K562 (cell line): Measurements from ENCODE around the gene ZNF689. TPM values are rescaled to one million over a fixed set of nuclear protein-coding genes. Genes with fewer than 3 reads are reported as not detected.

ENCODE experiments used
- ATF3 ChIP-seq, 2 experiments: fragments of 450-650 bp in 1 of 2; sonication (generic) in 1 of 2; formaldehyde crosslinking in 1 of 2; IDR thresholded peaks in 1 of 2; conservative IDR thresholded peaks in 1 of 2; 2 replicates each; pipeline versions ENCODE4 v1.6.1 to v1.8.1; 2016 to 2023; ENCODE audit warnings: mild to moderate bottlenecking in 2 of 2, moderate library complexity in 2 of 2, inconsistent platforms in 1 of 2, missing genetic modification reagents in 1 of 2
- CBX8 ChIP-seq: fragments of 200-600 bp; sonication (generic); IDR thresholded peaks from 2 replicates; pipeline ENCODE4 v1.6.1; 2012; ENCODE audit warnings: borderline replicate concordance, mixed run types, low read depth, mild to moderate bottlenecking, moderate library complexity, mixed read lengths, low read length, control low read depth, inconsistent platforms; ENCODE audit not compliant: poor library complexity, severe bottlenecking; ENCODE audit errors: extremely low read depth
- DPF2 ChIP-seq: fragments of 450-650 bp; IDR thresholded peaks from 2 replicates; pipeline ENCODE4 v1.6.1; 2016
- NBN ChIP-seq: fragments of 450-650 bp; IDR thresholded peaks from 2 replicates; pipeline ENCODE4 v1.6.1; 2016; ENCODE audit warnings: low read depth, mild to moderate bottlenecking
- POLR2B ChIP-seq: fragments of 450-650 bp; IDR thresholded peaks from 2 replicates; pipeline ENCODE4 v1.6.1; 2018; ENCODE audit warnings: low read depth; ENCODE audit not compliant: partially characterized antibody
- POLR2H ChIP-seq: IDR thresholded peaks from 2 replicates; pipeline ENCODE4 v1.6.1; 2016; ENCODE audit warnings: missing genetic modification characterization, low read depth, mild to moderate bottlenecking, control low read depth, missing compliant biosample characterization, moderate library complexity
- RBM17 ChIP-seq: fragments of 200-400 bp; formaldehyde crosslinking; IDR thresholded peaks from 2 replicates; pipeline ENCODE4 v1.6.1; 2017; ENCODE audit warnings: low read depth, mild to moderate bottlenecking, low read length, borderline replicate concordance
- RBM25 ChIP-seq: fragments of 200-400 bp; formaldehyde crosslinking; IDR thresholded peaks from 2 replicates; pipeline ENCODE4 v1.6.1; 2018; ENCODE audit warnings: low read length, low read depth, moderate library complexity; ENCODE audit not compliant: severe bottlenecking
- SIX5 ChIP-seq, 2 experiments: IDR thresholded peaks; 2 replicates each; pipeline ENCODE4 v1.6.1; 2011; ENCODE audit warnings: low read length in 2 of 2, borderline replicate concordance in 1 of 2, low read depth in 1 of 2, mild to moderate bottlenecking in 1 of 2, moderate library complexity in 1 of 2; ENCODE audit not compliant: insufficient read depth in 1 of 2
- TAF1 ChIP-seq: IDR thresholded peaks from 2 replicates; pipeline ENCODE4 v1.6.1; 2011; ENCODE audit warnings: mild to moderate bottlenecking, low read length, moderate library complexity; ENCODE audit not compliant: insufficient read depth, control insufficient read depth, severe bottlenecking; ENCODE audit errors: extremely low read depth
- ZNF146 ChIP-seq: IDR thresholded peaks from one replicate; pipeline ENCODE4 v1.6.1; 2018; ENCODE audit warnings: missing compliant biosample characterization; ENCODE audit not compliant: unreplicated experiment
- ZNF354B ChIP-seq: fragments of 250-450 bp; sonication (Bioruptor Pico); IDR thresholded peaks from 2 replicates; pipeline ENCODE4 v1.4.0; 2020
- polyA plus RNA-seq, 8 experiments: library from polyadenylated mRNA; depleted of rRNA in 4 of 8; stranded (reverse) in 5 of 8; unstranded in 3 of 8; fragments of >200 nt; fragmentation: Nextera tagmentation in 2 of 8; fragmentation: Illumina TruSeq in 1 of 8; extraction: Ambion mirVana in 2 of 8; extraction: Trizol in 1 of 8; gene quantifications; 2 replicates each; pipeline versions ENCODE4 v1.2.1 to v1.2.3, GENCODE V29; 2011 to 2014; ENCODE audit warnings: inconsistent platforms in 1 of 8, missing spikeins in 1 of 8
- total RNA-seq, 7 experiments: library from RNA; depleted of rRNA in 6 of 7; stranded (reverse); fragments of >200 nt in 6 of 7; fragmentation: Illumina TruSeq in 2 of 7; extraction: Trizol in 2 of 7; gene quantifications; 2 replicates each; pipeline versions ENCODE4 v1.2.1 to v1.2.3, GENCODE V29; 2011 to 2021; ENCODE audit warnings: low replicate concordance in 1 of 7
- TF ChIP-seq, protein P1 (sequence below): fragments of 250-450 bp; sonication (Bioruptor Pico); IDR thresholded peaks from 2 replicates; pipeline ENCODE4 v1.4.0; 2020; ENCODE audit warnings: mild to moderate bottlenecking, moderate library complexity

ZNF689 gene
- total and polyA plus RNA-seq, 9 of the 15 experiments (the other 6 are each of a cell fraction or from before 2014, with no cell fraction given) = 5.4 to 15.4 (median 10.8) TPM

GRCh38 chr16:30557957-30558788, 52.0 kb downstream of the ZNF689 start, which contains the start of gene ZNF764 (continued):
- TF ChIP-seq, protein P1, sequence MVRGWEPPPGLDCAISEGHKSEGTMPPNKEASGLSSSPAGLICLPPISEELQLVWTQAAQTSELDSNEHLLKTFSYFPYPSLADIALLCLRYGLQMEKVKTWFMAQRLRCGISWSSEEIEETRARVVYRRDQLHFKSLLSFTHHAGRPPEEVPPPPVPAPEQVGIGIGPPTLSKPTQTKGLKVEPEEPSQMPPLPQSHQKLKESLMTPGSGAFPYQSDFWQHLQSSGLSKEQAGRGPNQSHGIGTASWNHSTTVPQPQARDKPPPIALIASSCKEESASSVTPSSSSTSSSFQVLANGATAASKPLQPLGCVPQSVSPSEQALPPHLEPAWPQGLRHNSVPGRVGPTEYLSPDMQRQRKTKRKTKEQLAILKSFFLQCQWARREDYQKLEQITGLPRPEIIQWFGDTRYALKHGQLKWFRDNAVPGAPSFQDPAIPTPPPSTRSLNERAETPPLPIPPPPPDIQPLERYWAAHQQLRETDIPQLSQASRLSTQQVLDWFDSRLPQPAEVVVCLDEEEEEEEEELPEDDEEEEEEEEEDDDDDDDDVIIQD (CRISPR knock-in tag) = no peak
- no peak for TF ChIP-seq CBX8
- peak; percentile 86 for TF ChIP-seq TAF1
- TF ChIP-seq POLR2H (tag) = peak; percentile 90
- TF ChIP-seq ZNF146 (CRISPR knock-in tag) = no peak
- peak; percentile 55 for TF ChIP-seq POLR2B
- no peak for TF ChIP-seq RBM17
- TF ChIP-seq ZNF354B = no peak
- no peak for TF ChIP-seq DPF2
- peak; percentile 75 for TF ChIP-seq ATF3 (IDR thresholded peaks at IDR 0.05)
- peak; percentile 89 for TF ChIP-seq ATF3 (CRISPR knock-in tag; conservative IDR thresholded peaks at IDR 0.05)
- TF ChIP-seq NBN = 0 out of 2 replicates have a peak, but pooled peaks have one; percentile 66
- no peak for TF ChIP-seq RBM25
- TF ChIP-seq SIX5 (IDR thresholded peaks at IDR 0.05; ENCODE audit: borderline replicate concordance in 1 of 2, insufficient read depth in 1 of 2, low read depth in 1 of 2, low read length in 2 of 2) = peak; percentile 30 to 61; a peak in 2 of 4 replicates
